ENCODE results near the gene FRK. TPM values are rescaled to one million over a fixed set of nuclear protein-coding genes. Genes with fewer than 3 reads are reported as not detected.

FRK gene
- total RNA-seq, 4 donors from 2014 or later: 0.44 to 1.3 (median 0.63) TPM

- TF ChIP-seq, protein P1, sequence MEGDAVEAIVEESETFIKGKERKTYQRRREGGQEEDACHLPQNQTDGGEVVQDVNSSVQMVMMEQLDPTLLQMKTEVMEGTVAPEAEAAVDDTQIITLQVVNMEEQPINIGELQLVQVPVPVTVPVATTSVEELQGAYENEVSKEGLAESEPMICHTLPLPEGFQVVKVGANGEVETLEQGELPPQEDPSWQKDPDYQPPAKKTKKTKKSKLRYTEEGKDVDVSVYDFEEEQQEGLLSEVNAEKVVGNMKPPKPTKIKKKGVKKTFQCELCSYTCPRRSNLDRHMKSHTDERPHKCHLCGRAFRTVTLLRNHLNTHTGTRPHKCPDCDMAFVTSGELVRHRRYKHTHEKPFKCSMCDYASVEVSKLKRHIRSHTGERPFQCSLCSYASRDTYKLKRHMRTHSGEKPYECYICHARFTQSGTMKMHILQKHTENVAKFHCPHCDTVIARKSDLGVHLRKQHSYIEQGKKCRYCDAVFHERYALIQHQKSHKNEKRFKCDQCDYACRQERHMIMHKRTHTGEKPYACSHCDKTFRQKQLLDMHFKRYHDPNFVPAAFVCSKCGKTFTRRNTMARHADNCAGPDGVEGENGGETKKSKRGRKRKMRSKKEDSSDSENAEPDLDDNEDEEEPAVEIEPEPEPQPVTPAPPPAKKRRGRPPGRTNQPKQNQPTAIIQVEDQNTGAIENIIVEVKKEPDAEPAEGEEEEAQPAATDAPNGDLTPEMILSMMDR (IDR thresholded peaks at IDR 0.05; ENCODE audit: low read depth): no peak
Observed at GRCh38 chr6:116057766-116058165, 2.9 kb downstream of the FRK start.

DNA sequence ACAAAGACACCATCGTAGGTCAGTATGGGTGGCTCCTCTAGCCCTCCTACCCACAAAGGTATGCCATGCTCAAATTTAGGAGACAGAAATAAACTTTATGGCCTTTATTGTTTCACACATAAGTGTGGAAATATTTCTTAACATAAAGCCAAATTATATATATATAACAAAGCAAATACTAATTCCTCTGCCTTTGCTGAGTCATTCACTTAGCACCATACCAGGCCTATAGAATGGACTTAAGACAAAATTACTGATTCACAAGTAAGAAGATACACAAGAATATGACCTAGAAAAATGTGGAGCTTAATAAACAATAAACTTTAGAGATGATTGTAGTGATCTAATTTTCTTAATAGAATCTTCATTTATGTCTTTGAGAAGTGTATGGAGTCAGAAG is 5.2 kb downstream of the FRK start:
- TF ChIP-seq, protein P1 (IDR thresholded peaks at IDR 0.05; ENCODE audit: low read depth): no peak

GRCh38 chr6:116051244-116051643 is 9.4 kb downstream of the FRK start:
- TF ChIP-seq, protein P1 (IDR thresholded peaks at IDR 0.05; ENCODE audit: low read depth): no peak

DNA sequence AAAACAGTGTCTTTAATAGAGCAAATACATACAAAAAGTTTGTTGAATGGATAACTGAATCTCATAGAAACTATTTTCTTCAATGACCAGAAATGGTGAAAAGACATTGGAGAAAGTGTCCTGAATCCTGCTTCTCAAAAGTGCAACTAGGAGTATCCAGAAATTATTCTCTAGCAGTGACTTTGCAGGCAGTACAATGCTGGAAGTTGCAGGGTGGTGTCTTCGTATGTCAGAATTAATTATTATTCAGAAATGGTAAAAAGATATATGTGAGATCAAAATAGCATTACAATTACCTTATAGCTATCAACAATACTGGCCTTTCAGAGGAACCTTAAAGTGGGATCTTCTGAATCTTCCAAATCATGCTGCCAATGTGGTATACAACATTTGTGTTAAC is 10.0 kb downstream of the FRK start:
- TF ChIP-seq, protein P1 (IDR thresholded peaks at IDR 0.05; ENCODE audit: low read depth): no peak

- TF ChIP-seq, protein P1 (IDR thresholded peaks at IDR 0.05; ENCODE audit: low read depth): no peak
Observed at GRCh38 chr6:116049321-116049720, 11.4 kb downstream of the FRK start.

DNA sequence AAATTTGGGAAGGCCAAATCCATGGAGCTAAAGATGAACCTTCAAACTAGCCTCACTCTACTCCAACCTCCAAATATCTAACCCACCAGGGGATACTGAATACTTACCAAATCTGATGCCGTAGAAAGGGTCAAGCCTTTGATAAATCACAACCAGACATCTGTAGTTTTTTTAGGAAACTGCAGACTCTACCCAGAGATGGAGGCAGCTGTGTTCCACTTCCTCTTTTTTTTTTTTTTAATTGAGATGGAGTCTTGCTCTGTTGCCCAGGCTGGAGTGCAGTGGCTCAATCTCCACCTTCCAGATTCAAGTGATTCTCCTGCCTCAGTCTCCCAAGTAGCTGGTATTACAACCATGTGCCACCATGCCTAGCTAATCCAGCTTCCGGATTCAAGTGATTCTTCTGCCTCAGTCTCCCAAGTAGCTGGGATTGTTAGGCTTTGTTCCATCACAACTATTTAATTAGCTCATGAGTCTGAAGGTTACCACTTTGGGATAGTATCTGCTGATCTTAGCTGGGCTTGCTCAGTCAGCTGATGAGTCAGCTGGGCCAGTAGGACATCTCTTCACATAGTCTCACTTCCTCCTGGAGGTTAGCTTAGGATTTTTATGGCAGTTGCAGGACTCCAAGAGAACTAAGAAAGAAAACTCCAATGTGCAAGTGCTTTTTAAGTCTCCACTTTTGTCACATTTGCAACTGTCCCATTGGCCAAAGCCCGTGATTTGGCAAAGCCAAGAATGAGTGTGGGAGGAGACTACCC is 13.3 kb downstream of the FRK start:
- TF ChIP-seq, protein P1 (IDR thresholded peaks at IDR 0.05; ENCODE audit: low read depth): no peak

GRCh38 chr6:116046737-116047136 is 14.0 kb downstream of the FRK start:
- TF ChIP-seq, protein P1 (IDR thresholded peaks at IDR 0.05; ENCODE audit: low read depth): no peak
